GM19238 (cell line): ENCODE results near the gene PTPRA.
A peak's percentile ranks its signal among the peaks of the same experiment; 100 is the strongest.

Source experiments
- DNase-seq: peaks from one replicate; pipeline ENCODE4 v3.0.0; 2011; ENCODE audit warnings: low spot score; ENCODE audit not compliant: insufficient read length

Gene PTPRA

GRCh38 chr20:2921506-2921905 is 48.2 kb downstream of the PTPRA start:
- DNase-seq, result no peak

GRCh38 chr20:2922957-2923356 is 49.7 kb downstream of the PTPRA start:
- no peak for DNase-seq

GRCh38 chr20:2930538-2930937 is 57.3 kb downstream of the PTPRA start:
- no peak for DNase-seq

GRCh38 chr20:2932498-2932897 is 59.2 kb downstream of the PTPRA start:
- DNase-seq, result no peak

GRCh38 chr20:2937902-2938301 is 64.6 kb downstream of the PTPRA start:
- no peak for DNase-seq

- no peak for DNase-seq
Measured at GRCh38 chr20:2942439-2942838, 69.2 kb downstream of the PTPRA start.

- DNase-seq, result no peak
Measured at GRCh38 chr20:2946988-2947961, 74.0 kb downstream of the PTPRA start.

GRCh38 chr20:2948968-2949367 is 75.7 kb downstream of the PTPRA start:
- no peak for DNase-seq

GRCh38 chr20:2952766-2953165 is 79.5 kb downstream of the PTPRA start:
- DNase-seq, result no peak

GRCh38 chr20:2955257-2955970 is 82.1 kb downstream of the PTPRA start:
- peak; percentile 13 for DNase-seq

- DNase-seq, result no peak
Measured at GRCh38 chr20:2956480-2956879, 83.2 kb downstream of the PTPRA start.

- no peak for DNase-seq
Measured at GRCh38 chr20:2967841-2968240, 94.6 kb downstream of the PTPRA start.

- no peak for DNase-seq
Measured at GRCh38 chr20:2972126-2972525, 98.8 kb downstream of the PTPRA start.

GRCh38 chr20:2973574-2973973 is 100.3 kb downstream of the PTPRA start:
- DNase-seq, result no peak

GRCh38 chr20:2978519-2978918 is 105.2 kb downstream of the PTPRA start:
- DNase-seq, result no peak

GRCh38 chr20:2981646-2982045 is 108.4 kb downstream of the PTPRA start:
- DNase-seq, result no peak

- DNase-seq, result no peak
Measured at GRCh38 chr20:2983508-2983907, 110.2 kb downstream of the PTPRA start.

- DNase-seq, result no peak
Measured at GRCh38 chr20:2984028-2984501, 110.8 kb downstream of the PTPRA start.

GRCh38 chr20:2984956-2985661 is 111.8 kb downstream of the PTPRA start:
- DNase-seq, result no peak

- no peak for DNase-seq
Measured at GRCh38 chr20:2986466-2986865, 113.2 kb downstream of the PTPRA start.

GRCh38 chr20:2987861-2988260 is 114.6 kb downstream of the PTPRA start:
- DNase-seq, result no peak

GRCh38 chr20:2991532-2991931 is 118.3 kb downstream of the PTPRA start:
- DNase-seq, result no peak
